Vagina (tissue), 2 donors: Measurements from ENCODE around the gene GALNTL6. TPM values are rescaled to one million over a fixed set of nuclear protein-coding genes. Genes with fewer than 3 reads are reported as not detected.

ENCODE experiments used
- DNase-seq, 2 donors: peaks; one replicate each; pipeline ENCODE4 v3.0.0-alpha.2; 2017; ENCODE audit errors: extremely low spot score in 2 of 2
- H3K27ac ChIP-seq: fragments of 200-600 bp; sonication (generic); one replicate; pipeline ENCODE4 v1.5.1; 2019
- H3K27me3 ChIP-seq: fragments of 200-600 bp; sonication (generic); one replicate; pipeline ENCODE4 v1.5.1; 2019
- H3K36me3 ChIP-seq, 2 donors: fragments of 200-600 bp; sonication (generic); one replicate each; pipeline ENCODE4 v1.5.1; 2017 to 2019
- H3K4me1 ChIP-seq: fragments of 200-600 bp; sonication (generic); one replicate; pipeline ENCODE4 v1.5.1; 2019
- H3K4me3 ChIP-seq, 2 donors: fragments of 200-600 bp; sonication (generic); 1 replicate in 1 of 2; 2 replicates in 1 of 2; pipeline ENCODE4 v1.5.1; 2016 to 2019
- H3K9me3 ChIP-seq: fragments of 200-600 bp; sonication (generic); one replicate; pipeline ENCODE4 v1.5.1; 2019
- POLR2A ChIP-seq, 2 donors: fragments of 450-650 bp; IDR thresholded peaks; one replicate each; pipeline ENCODE4 v1.6.1; 2017; ENCODE audit warnings: antibody characterized with exemption in 2 of 2, mild to moderate bottlenecking in 2 of 2, moderate library complexity in 2 of 2
- POLR2AphosphoS5 ChIP-seq, 2 donors: sonication (generic); formaldehyde crosslinking; IDR thresholded peaks; one replicate each; pipeline ENCODE4 v1.9.0; 2017; ENCODE audit warnings: antibody characterized with exemption in 2 of 2, mild to moderate bottlenecking in 2 of 2, low read depth in 1 of 2; ENCODE audit not compliant: insufficient read depth in 1 of 2
- intact Hi-C: fragments of 100-400 bp; cut with DNase I; formaldehyde crosslinking; loops from one replicate; pipeline ENCODE4 v1.15.1; 2023
- total RNA-seq: library from RNA; depleted of rRNA; stranded (reverse); fragments of >200 nt; gene quantifications from one replicate; pipeline ENCODE4 v1.2.3, GENCODE V29; 2016
- TF ChIP-seq, protein P1 (sequence below), 3 experiments: fragments of 450-650 bp in 2 of 3; fragments of 200-600 bp in 1 of 3; sonication (generic) in 1 of 3; IDR thresholded peaks; one replicate each; pipeline ENCODE4 v1.5.1; 2017 to 2019; ENCODE audit warnings: antibody characterized with exemption in 3 of 3, mild to moderate bottlenecking in 2 of 3, moderate library complexity in 2 of 3

GALNTL6 gene
- total RNA-seq, 1 donor from 2014 or later, result 0.74 TPM

DNA sequence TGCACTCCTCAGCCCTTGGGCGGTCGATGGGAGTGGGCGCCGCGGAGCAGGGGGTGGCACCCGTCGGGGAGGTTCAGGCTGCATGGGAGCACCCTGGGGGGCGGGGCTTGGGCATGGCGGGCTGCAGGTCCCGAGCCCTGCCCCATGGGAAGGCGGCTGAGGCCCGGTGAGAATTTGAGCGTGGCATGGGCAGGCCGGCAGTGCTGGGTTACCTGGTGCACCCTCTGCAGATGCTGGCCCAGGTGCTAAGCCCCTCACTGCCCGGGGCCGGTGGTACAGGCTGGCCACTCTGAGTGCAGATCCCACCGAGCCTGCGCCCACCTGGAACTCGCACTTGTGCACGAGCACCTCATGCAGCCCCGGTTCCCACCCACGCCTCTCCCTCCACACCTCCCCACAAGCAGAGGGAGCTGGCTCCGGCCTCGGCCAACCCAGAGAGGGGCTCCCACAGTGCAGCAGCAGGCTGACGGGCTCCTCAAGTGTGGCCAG is 556.3 kb downstream of the GALNTL6 start:
- Histone ChIP-seq H3K27ac (no peak overlapping the region), H3K27me3 (no peaks in the 10 kb centered on the region), H3K9me3 (no peaks in the 10 kb centered on the region), H3K4me1 (no peaks in the 10 kb centered on the region), H3K4me3 (no peak overlapping the region), H3K36me3 (no peaks in the 10 kb centered on the region)
- intact Hi-C loops, result no loop called here
- TF ChIP-seq, protein P1, sequence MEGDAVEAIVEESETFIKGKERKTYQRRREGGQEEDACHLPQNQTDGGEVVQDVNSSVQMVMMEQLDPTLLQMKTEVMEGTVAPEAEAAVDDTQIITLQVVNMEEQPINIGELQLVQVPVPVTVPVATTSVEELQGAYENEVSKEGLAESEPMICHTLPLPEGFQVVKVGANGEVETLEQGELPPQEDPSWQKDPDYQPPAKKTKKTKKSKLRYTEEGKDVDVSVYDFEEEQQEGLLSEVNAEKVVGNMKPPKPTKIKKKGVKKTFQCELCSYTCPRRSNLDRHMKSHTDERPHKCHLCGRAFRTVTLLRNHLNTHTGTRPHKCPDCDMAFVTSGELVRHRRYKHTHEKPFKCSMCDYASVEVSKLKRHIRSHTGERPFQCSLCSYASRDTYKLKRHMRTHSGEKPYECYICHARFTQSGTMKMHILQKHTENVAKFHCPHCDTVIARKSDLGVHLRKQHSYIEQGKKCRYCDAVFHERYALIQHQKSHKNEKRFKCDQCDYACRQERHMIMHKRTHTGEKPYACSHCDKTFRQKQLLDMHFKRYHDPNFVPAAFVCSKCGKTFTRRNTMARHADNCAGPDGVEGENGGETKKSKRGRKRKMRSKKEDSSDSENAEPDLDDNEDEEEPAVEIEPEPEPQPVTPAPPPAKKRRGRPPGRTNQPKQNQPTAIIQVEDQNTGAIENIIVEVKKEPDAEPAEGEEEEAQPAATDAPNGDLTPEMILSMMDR (IDR thresholded peaks at IDR 0.05), result no peak
- TF ChIP-seq POLR2AphosphoS5 (IDR thresholded peaks at IDR 0.05; ENCODE audit: insufficient read depth in 1 of 2, low read depth in 1 of 2), result no peak
- TF ChIP-seq POLR2A (IDR thresholded peaks at IDR 0.05), result no peak
- DNase-seq, result no peak

DNA sequence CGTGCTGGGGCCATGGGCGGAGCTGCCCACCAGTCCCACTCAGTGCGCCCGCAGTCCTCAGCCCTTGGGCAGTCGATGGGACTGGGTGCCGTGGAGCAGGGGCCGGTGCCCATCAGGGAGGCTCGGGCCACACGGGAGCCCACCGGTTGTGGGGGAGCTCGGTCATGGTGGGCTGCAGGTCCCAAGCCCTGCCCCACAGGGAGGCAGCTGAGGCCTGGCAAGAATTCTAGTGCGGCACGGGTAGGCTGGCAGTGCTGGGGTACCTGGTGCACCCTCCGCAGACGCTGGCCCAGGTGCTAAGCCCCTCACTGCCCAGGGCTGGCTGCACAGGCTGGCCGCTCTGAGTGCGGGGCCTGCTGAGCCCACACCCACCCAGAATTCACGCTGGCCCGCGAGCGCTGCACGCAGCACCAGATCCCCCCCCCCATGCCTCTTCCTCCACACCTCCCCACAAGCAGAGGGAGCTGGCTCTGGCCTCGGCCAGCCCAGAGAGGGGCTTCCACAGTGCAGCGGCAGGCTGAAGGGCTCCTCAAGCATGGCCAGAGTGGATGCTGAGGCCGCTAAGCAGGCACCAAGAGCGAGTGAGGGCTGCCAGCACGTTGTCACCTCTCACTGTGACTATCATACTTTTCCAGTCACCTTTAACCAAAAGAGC is 564.4 kb downstream of the GALNTL6 start:
- TF ChIP-seq POLR2AphosphoS5 (IDR thresholded peaks at IDR 0.05; ENCODE audit: insufficient read depth in 1 of 2, low read depth in 1 of 2) (no peak), POLR2A (IDR thresholded peaks at IDR 0.05) (no peak)
- TF ChIP-seq, protein P1 (IDR thresholded peaks at IDR 0.05), result no peak
- Histone ChIP-seq H3K4me1 (no peaks in the 10 kb centered on the region), H3K27me3 (no peaks in the 10 kb centered on the region), H3K27ac (no peak overlapping the region), H3K36me3 (no peaks in the 10 kb centered on the region), H3K9me3 (no peaks in the 10 kb centered on the region), H3K4me3 (no peak overlapping the region)
- no peak for DNase-seq
- intact Hi-C loops, result no loop called here

DNA sequence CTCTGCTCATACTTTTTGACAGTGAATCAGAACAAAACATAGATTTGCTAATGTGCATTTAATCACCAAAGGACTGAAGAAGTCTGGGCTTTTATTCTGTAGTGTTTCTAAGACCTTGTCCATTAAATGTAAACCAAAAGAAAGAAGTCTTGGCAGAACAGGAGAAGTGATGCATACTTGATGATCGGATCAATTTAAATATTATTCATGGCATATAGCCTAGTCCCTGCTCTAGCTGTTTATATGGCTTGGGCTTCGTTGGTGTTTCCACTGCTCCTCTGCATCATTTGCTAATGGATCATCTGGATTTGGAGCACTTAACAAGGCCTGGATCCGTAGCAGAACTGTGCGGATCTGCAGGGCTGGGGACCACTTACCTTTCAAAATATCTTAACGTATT is 566.6 kb downstream of the GALNTL6 start:
- H3K4me3 ChIP-seq, result no peak overlapping the region
- no peaks in the 10 kb centered on the region for H3K36me3 ChIP-seq
- TF ChIP-seq, protein P1 (IDR thresholded peaks at IDR 0.05), result no peak
- TF ChIP-seq POLR2AphosphoS5 (IDR thresholded peaks at IDR 0.05; ENCODE audit: insufficient read depth in 1 of 2, low read depth in 1 of 2) (no peak), POLR2A (IDR thresholded peaks at IDR 0.05) (no peak)
- intact Hi-C loops, result no loop called here
- H3K9me3 ChIP-seq, result no peaks in the 10 kb centered on the region
- H3K4me1 ChIP-seq, result no peaks in the 10 kb centered on the region
- DNase-seq, result no peak
- H3K27me3 ChIP-seq, result no peaks in the 10 kb centered on the region
- no peak overlapping the region for H3K27ac ChIP-seq

DNA sequence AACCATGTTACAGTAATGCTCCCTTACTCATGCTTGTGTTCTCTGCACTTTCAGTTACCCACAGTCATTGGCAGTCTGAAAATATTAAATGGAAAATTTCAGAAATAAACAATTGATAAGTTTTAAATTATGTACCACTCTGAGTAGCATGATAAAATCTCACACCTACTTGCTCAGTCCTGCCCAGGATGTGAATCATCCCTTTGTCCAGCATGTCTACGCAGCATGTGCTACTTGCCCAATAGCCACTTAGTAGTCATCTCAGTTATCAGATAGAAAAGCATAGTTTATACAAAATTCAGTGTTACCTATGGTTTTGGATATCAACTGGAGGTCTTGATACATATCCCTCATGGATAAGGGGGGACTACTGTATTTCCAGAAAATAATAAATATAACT is 577.1 kb downstream of the GALNTL6 start:
- DNase-seq, result no peak
- intact Hi-C loops, result no loop called here
- H3K27me3 ChIP-seq, result no peaks in the 10 kb centered on the region
- no peak overlapping the region for H3K27ac ChIP-seq
- no peak overlapping the region for H3K4me3 ChIP-seq
- TF ChIP-seq POLR2AphosphoS5 (IDR thresholded peaks at IDR 0.05; ENCODE audit: insufficient read depth in 1 of 2, low read depth in 1 of 2) (no peak), POLR2A (IDR thresholded peaks at IDR 0.05) (no peak)
- TF ChIP-seq, protein P1 (IDR thresholded peaks at IDR 0.05), result no peak
- H3K9me3 ChIP-seq, result no peaks in the 10 kb centered on the region
- H3K4me1 ChIP-seq, result no peaks in the 10 kb centered on the region
- no peaks in the 10 kb centered on the region for H3K36me3 ChIP-seq

DNA sequence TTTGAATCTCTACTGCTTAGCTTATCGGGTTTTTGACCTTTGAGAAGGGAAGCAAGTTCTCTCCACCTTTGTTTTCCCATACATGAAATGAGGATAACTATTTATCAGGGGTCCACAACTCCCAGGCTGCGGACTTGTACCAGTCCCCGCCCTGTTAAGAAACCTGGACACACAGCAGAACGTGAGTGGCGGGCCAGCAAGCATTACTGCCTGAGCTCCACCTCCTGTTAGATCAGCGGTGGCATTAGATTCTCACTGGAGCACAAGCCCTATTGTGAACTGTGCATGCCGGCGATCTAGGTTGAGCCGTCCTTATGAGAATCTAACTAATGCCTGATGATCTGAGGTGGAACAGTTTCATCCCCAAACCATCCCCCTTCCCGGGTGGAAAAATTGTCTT is 579.5 kb downstream of the GALNTL6 start:
- H3K9me3 ChIP-seq, result no peaks in the 10 kb centered on the region
- intact Hi-C loops, result no loop called here

More for the DNA sequence above, 579.5 kb downstream of the GALNTL6 start:
- Histone ChIP-seq H3K27ac (no peak overlapping the region), H3K27me3 (no peaks in the 10 kb centered on the region), H3K4me1 (no peaks in the 10 kb centered on the region), H3K36me3 (no peaks in the 10 kb centered on the region), H3K4me3 (no peak overlapping the region)
- TF ChIP-seq POLR2AphosphoS5 (IDR thresholded peaks at IDR 0.05; ENCODE audit: insufficient read depth in 1 of 2, low read depth in 1 of 2), result no peak
- TF ChIP-seq, protein P1 (IDR thresholded peaks at IDR 0.05), result no peak
- no peak for TF ChIP-seq POLR2A (IDR thresholded peaks at IDR 0.05)
- DNase-seq, result no peak
